ENCODE results near the gene MAP1LC3B2.
"Not testable (repeated sequence)": the region's sequence is repeated elsewhere in the genome, so short reads cannot be mapped to it uniquely, and the experiment has no call there.

Gene MAP1LC3B2

GRCh38 chr12:116564080-116564479 lies 4.9 kb downstream of the MAP1LC3B2 start:
- no peak overlapping the region for H3K4me2 ChIP-seq (ENCODE audit: low read length)
- no peak overlapping the region for H3K4me3 ChIP-seq (ENCODE audit: low read depth, low read length, poor library complexity, severe bottlenecking)
- H2AFZ ChIP-seq (ENCODE audit: low read length): no peak overlapping the region
- peaks cover 14% of the 10 kb centered on the region for H3K4me1 ChIP-seq (ENCODE audit: insufficient read depth, low read length, severe bottlenecking)
- no peak overlapping the region for H3K27ac ChIP-seq (ENCODE audit: low read depth, low read length, poor library complexity, severe bottlenecking)
- H3K79me2 ChIP-seq (ENCODE audit: insufficient read depth, low read length): no peaks in the 10 kb centered on the region
- H3F3A ChIP-seq (ENCODE audit: insufficient read depth, low read length): no peaks in the 10 kb centered on the region
- TF ChIP-seq EZH2 (IDR thresholded peaks at IDR 0.05; ENCODE audit: borderline replicate concordance, low read length) (no peak), CTCF (IDR thresholded peaks at IDR 0.05; ENCODE audit: low read length) (no peak)
- H3K36me3 ChIP-seq (ENCODE audit: insufficient read depth, low read length): no peaks in the 10 kb centered on the region
- H3K27me3 ChIP-seq (ENCODE audit: insufficient read depth, low read length): no peaks in the 10 kb centered on the region; the same call in 1 of the 2 replicates
- H3K9me3 ChIP-seq (ENCODE audit: low read length): peaks cover 5% of the 10 kb centered on the region; the same call in 1 of the 2 replicates
- no peak overlapping the region for H3K9ac ChIP-seq (ENCODE audit: low read length)
- no peaks in the 10 kb centered on the region for H3K9me2 ChIP-seq (ENCODE audit: low read depth, low read length)
- no peaks in the 10 kb centered on the region for H4K20me1 ChIP-seq (ENCODE audit: insufficient read depth, low read length)

GRCh38 chr12:116565221-116565620 lies 6.0 kb downstream of the MAP1LC3B2 start:
- not testable (repeated sequence) for H3K79me2 ChIP-seq (ENCODE audit: insufficient read depth, low read length); H3K4me3 ChIP-seq (ENCODE audit: low read depth, low read length, poor library complexity, severe bottlenecking); H4K20me1 ChIP-seq (ENCODE audit: insufficient read depth, low read length); H3F3A ChIP-seq (ENCODE audit: insufficient read depth, low read length); H3K9me2 ChIP-seq (ENCODE audit: low read depth, low read length); H3K36me3 ChIP-seq (ENCODE audit: insufficient read depth, low read length); H3K9me3 ChIP-seq (ENCODE audit: low read length); H3K9ac ChIP-seq (ENCODE audit: low read length); H2AFZ ChIP-seq (ENCODE audit: low read length); H3K4me2 ChIP-seq (ENCODE audit: low read length); H3K4me1 ChIP-seq (ENCODE audit: insufficient read depth, low read length, severe bottlenecking); H3K27me3 ChIP-seq (ENCODE audit: insufficient read depth, low read length); H3K27ac ChIP-seq (ENCODE audit: low read depth, low read length, poor library complexity, severe bottlenecking)

GRCh38 chr12:116565963-116566362 lies 6.8 kb downstream of the MAP1LC3B2 start:
- Histone ChIP-seq H3K27me3 (ENCODE audit: insufficient read depth, low read length) (no peaks in the 10 kb centered on the region; the same call in 1 of the 2 replicates), H2AFZ (ENCODE audit: low read length) (no peak overlapping the region), H3K27ac (ENCODE audit: low read depth, low read length, poor library complexity, severe bottlenecking) (no peak overlapping the region), H3K4me3 (ENCODE audit: low read depth, low read length, poor library complexity, severe bottlenecking) (no peak overlapping the region), H4K20me1 (ENCODE audit: insufficient read depth, low read length) (no peaks in the 10 kb centered on the region), H3K9me2 (ENCODE audit: low read depth, low read length) (no peaks in the 10 kb centered on the region), H3K9ac (ENCODE audit: low read length) (no peak overlapping the region), H3F3A (ENCODE audit: insufficient read depth, low read length) (no peaks in the 10 kb centered on the region), H3K4me1 (ENCODE audit: insufficient read depth, low read length, severe bottlenecking) (no peaks in the 10 kb centered on the region), H3K36me3 (ENCODE audit: insufficient read depth, low read length) (no peaks in the 10 kb centered on the region; the same call in 1 of the 2 replicates), H3K79me2 (ENCODE audit: insufficient read depth, low read length) (no peaks in the 10 kb centered on the region), H3K4me2 (ENCODE audit: low read length) (no peak overlapping the region), H3K9me3 (ENCODE audit: low read length) (peaks cover 5% of the 10 kb centered on the region; the same call in 1 of the 2 replicates)
- TF ChIP-seq CTCF (IDR thresholded peaks at IDR 0.05; ENCODE audit: low read length): no peak
- TF ChIP-seq EZH2 (IDR thresholded peaks at IDR 0.05; ENCODE audit: borderline replicate concordance, low read length): no peak

- peaks cover 2% of the 10 kb centered on the region; the same call in 1 of the 2 replicates for H3K9me3 ChIP-seq (ENCODE audit: low read length)
- H3K27me3 ChIP-seq (ENCODE audit: insufficient read depth, low read length): no peaks in the 10 kb centered on the region; the same call in 1 of the 2 replicates
- H2AFZ ChIP-seq (ENCODE audit: low read length): no peak overlapping the region
These were observed 9.0 kb downstream of the MAP1LC3B2 start for GRCh38 chr12:116568203-116568602.

More at GRCh38 chr12:116568203-116568602, 9.0 kb downstream of the MAP1LC3B2 start:
- no peaks in the 10 kb centered on the region; the same call in 1 of the 2 replicates for H3K36me3 ChIP-seq (ENCODE audit: insufficient read depth, low read length)
- H3F3A ChIP-seq (ENCODE audit: insufficient read depth, low read length): no peaks in the 10 kb centered on the region
- H3K4me1 ChIP-seq (ENCODE audit: insufficient read depth, low read length, severe bottlenecking): no peaks in the 10 kb centered on the region
- no peak overlapping the region for H3K4me2 ChIP-seq (ENCODE audit: low read length)
- no peak for TF ChIP-seq CTCF (IDR thresholded peaks at IDR 0.05; ENCODE audit: low read length)
- TF ChIP-seq EZH2 (IDR thresholded peaks at IDR 0.05; ENCODE audit: borderline replicate concordance, low read length): no peak
- H3K9me2 ChIP-seq (ENCODE audit: low read depth, low read length): no peaks in the 10 kb centered on the region
- H3K9ac ChIP-seq (ENCODE audit: low read length): no peak overlapping the region
- H4K20me1 ChIP-seq (ENCODE audit: insufficient read depth, low read length): no peaks in the 10 kb centered on the region
- H3K79me2 ChIP-seq (ENCODE audit: insufficient read depth, low read length): no peaks in the 10 kb centered on the region
- no peak overlapping the region for H3K4me3 ChIP-seq (ENCODE audit: low read depth, low read length, poor library complexity, severe bottlenecking)
- H3K27ac ChIP-seq (ENCODE audit: low read depth, low read length, poor library complexity, severe bottlenecking): no peak overlapping the region

Data from OCI-LY1 (cell line).